AG04450 (cell line): ENCODE results near the gene MOCOS. TPM values are rescaled to one million over a fixed set of nuclear protein-coding genes. Genes with fewer than 3 reads are reported as not detected.

Experiments used
- CTCF ChIA-PET: fragments of 300-600, 350-600 bp; formaldehyde crosslinking; extraction: SDS; loops from one replicate; lab custom pipeline; 2022; ENCODE audit warnings: antibody characterized with exemption, inconsistent platforms; lab: Charles Lee
- POLR2A ChIA-PET: fragments of 350-600 bp; formaldehyde crosslinking; extraction: SDS; loops from one replicate; lab custom pipeline; 2021; ENCODE audit warnings: antibody characterized with exemption, inconsistent platforms; lab: Yijun Ruan, JAX
- DNase-seq: peaks from one replicate; pipeline ENCODE4 v3.0.0-alpha.2; 2011; ENCODE audit warnings: low read depth, low spot score
- H3K27ac ChIP-seq: one replicate; pipeline ENCODE4 v1.5.1; 2012; ENCODE audit warnings: low read depth, low read length, control low read depth
- H3K27me3 ChIP-seq: one replicate; pipeline ENCODE4 v1.6.0; 2012; ENCODE audit warnings: low read length; ENCODE audit not compliant: control insufficient read depth, insufficient read depth
- H3K4me3 ChIP-seq: 2 replicates; pipeline ENCODE4 v1.5.1; 2011; ENCODE audit warnings: mild to moderate bottlenecking, low read depth, low read length, control low read depth
- H3K9me3 ChIP-seq: 2 replicates; pipeline ENCODE4 v1.5.1; 2012; ENCODE audit warnings: low read length; ENCODE audit not compliant: control insufficient read depth, insufficient read depth
- polyA plus RNA-seq: library from polyadenylated mRNA; depleted of rRNA; stranded (reverse); fragments of >200 nt; gene quantifications from 2 replicates; pipeline ENCODE4 v1.2.3, GENCODE V29; 2011
- TF ChIP-seq, protein P1 (sequence below): IDR thresholded peaks from 2 replicates; pipeline ENCODE4 v1.5.1; 2011; ENCODE audit warnings: low read depth, low read length, control low read depth, inconsistent platforms

Gene MOCOS
- polyA plus RNA-seq, 1 experiment, result 5.1 TPM

DNA sequence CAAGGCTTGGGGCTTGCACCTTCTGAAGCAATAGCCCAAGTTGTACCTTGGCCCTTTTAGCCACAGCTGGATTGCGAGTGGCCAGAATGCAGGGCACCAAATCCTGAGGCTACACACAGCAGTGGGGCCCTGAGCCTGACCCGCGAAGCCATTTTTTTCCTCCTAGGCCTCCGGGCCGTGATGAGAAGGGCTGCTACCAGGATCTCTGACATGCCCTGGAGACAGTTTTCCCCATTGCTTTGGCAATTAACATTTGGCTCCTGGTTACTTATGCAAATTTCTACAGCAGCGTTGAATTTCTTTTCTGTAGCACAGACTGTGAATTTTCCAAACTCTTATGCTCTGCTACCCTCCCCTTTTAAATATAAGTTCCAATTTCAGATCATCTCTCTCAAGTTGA lies 54.5 kb downstream of the MOCOS start:
- CTCF ChIA-PET, result interaction anchor here (0.5 kb wide), 1 partner anchor 460 kb away, joined by 3 read pairs; no protein-coding TSS in a partner anchor
- DNase-seq, result no peak
- Histone ChIP-seq H3K27ac (no peak overlapping the region), H3K27me3 (no peaks in the 10 kb centered on the region), H3K9me3 (no peaks in the 10 kb centered on the region; the same call in 1 of the 2 replicates), H3K4me3 (no peak overlapping the region)
- POLR2A ChIA-PET, result interaction anchor here (1.0 kb wide), 1 partner anchor 32 kb away, joined by 3 read pairs; no protein-coding TSS in a partner anchor
- TF ChIP-seq, protein P1, sequence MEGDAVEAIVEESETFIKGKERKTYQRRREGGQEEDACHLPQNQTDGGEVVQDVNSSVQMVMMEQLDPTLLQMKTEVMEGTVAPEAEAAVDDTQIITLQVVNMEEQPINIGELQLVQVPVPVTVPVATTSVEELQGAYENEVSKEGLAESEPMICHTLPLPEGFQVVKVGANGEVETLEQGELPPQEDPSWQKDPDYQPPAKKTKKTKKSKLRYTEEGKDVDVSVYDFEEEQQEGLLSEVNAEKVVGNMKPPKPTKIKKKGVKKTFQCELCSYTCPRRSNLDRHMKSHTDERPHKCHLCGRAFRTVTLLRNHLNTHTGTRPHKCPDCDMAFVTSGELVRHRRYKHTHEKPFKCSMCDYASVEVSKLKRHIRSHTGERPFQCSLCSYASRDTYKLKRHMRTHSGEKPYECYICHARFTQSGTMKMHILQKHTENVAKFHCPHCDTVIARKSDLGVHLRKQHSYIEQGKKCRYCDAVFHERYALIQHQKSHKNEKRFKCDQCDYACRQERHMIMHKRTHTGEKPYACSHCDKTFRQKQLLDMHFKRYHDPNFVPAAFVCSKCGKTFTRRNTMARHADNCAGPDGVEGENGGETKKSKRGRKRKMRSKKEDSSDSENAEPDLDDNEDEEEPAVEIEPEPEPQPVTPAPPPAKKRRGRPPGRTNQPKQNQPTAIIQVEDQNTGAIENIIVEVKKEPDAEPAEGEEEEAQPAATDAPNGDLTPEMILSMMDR, result no peak

DNA sequence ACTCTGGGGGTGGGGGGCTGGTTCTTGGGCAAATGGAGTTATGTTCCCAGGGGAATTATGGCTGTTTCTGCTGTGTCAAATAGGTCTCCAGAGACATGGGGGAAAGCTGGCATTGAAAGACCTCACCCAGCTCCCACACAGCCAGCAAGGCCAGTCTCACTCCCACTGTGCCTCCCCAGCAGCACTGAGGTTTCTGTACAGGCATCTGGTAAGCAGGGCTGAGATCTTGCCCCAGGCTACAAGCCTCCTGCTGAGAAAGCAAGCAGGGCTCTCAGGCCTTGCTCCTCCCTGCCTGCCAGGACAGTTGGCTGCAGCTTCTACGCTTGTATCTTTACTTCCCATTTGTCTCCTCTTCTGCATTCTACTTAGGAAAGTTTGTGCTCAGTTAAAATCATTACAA lies 59.7 kb downstream of the MOCOS start:
- Histone ChIP-seq H3K27me3 (no peaks in the 10 kb centered on the region), H3K9me3 (no peaks in the 10 kb centered on the region; the same call in 1 of the 2 replicates), H3K27ac (no peak overlapping the region), H3K4me3 (no peak overlapping the region)
- no peak for DNase-seq
- ChIA-PET POLR2A (interaction anchor here (0.7 kb wide), 1 partner anchor 68 kb away, joined by 5 read pairs; no protein-coding TSS in a partner anchor), CTCF (no interaction called here)
- TF ChIP-seq, protein P1, result no peak

DNA sequence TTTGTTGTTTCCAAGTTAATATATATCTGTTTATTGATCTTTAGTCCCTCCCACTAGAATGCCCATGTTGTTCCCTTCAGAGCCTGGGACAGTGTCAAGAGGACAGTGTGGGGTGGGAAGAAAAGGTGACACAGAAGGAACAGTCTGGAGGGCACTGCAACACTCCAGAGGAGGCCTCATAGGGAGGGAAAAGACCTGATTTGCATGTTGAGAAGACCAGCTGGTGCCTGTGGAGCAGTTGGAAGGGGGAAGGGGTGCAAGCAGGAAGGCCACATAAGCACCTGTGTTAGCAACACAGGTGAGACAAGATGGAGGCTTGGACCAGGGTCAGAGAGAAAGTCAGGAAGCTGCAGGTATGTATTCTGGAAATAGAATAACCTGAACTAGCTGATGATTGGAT lies 62.1 kb downstream of the MOCOS start:
- H3K4me3 ChIP-seq, result no peak overlapping the region
- ChIA-PET POLR2A (no interaction called here), CTCF (no interaction called here)
- no peak for DNase-seq
- no peak overlapping the region for H3K27ac ChIP-seq
- TF ChIP-seq, protein P1, result no peak
- no peaks in the 10 kb centered on the region for H3K27me3 ChIP-seq
- no peaks in the 10 kb centered on the region; the same call in 1 of the 2 replicates for H3K9me3 ChIP-seq

DNA sequence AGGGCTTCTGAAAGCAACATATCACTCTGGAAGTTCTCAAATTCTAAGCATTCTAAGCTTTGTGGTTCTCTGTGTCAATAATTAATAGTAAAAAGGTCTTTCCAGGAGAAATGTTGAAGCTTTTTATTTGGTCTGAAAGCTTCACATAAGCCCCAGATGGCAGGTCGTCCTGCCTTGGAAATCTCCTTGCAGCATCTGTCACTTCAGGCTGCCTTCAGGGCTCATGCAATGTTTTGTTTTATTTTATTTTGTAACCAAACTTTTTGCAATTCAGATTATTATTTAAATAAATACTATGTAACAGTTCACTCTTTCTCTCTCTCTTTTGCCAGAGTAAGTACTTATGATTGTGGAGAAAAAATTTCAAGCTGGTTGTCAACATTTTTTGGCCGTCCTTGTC lies 63.5 kb downstream of the MOCOS start:
- CTCF ChIA-PET, result no interaction called here
- TF ChIP-seq, protein P1, result no peak

GRCh38 chr18:36255072-36255698 lies 67.9 kb downstream of the MOCOS start:
- POLR2A ChIA-PET, result no interaction called here
- no peak for DNase-seq
- H3K27me3 ChIP-seq, result no peaks in the 10 kb centered on the region
- CTCF ChIA-PET, result interaction anchor here (0.6 kb wide), 1 partner anchor 260 kb away, joined by 3 read pairs; no protein-coding TSS in a partner anchor
- TF ChIP-seq, protein P1, result no peak
- H3K27ac ChIP-seq, result no peak overlapping the region
- no peaks in the 10 kb centered on the region for H3K9me3 ChIP-seq
- no peak overlapping the region for H3K4me3 ChIP-seq

More for the DNA sequence above, 63.5 kb downstream of the MOCOS start:
- Histone ChIP-seq H3K4me3 (no peak overlapping the region), H3K9me3 (no peaks in the 10 kb centered on the region; the same call in 1 of the 2 replicates), H3K27me3 (no peaks in the 10 kb centered on the region), H3K27ac (no peak overlapping the region)
- POLR2A ChIA-PET, result no interaction called here
- no peak for DNase-seq
